ENCODE measurements around the gene PRSS1. TPM values are rescaled to one million over a fixed set of nuclear protein-coding genes. Genes with fewer than 3 reads are reported as not detected.
A peak's percentile ranks its signal among the peaks of the same experiment; 100 is the strongest.
"Not testable (repeated sequence)": the region's sequence is repeated elsewhere in the genome, so short reads cannot be mapped to it uniquely, and the experiment has no call there.

PRSS1 gene
- polyA plus RNA-seq, 6 donors from 2014 or later, result 0.41 to 0.55 TPM; not detected in 4

DNA sequence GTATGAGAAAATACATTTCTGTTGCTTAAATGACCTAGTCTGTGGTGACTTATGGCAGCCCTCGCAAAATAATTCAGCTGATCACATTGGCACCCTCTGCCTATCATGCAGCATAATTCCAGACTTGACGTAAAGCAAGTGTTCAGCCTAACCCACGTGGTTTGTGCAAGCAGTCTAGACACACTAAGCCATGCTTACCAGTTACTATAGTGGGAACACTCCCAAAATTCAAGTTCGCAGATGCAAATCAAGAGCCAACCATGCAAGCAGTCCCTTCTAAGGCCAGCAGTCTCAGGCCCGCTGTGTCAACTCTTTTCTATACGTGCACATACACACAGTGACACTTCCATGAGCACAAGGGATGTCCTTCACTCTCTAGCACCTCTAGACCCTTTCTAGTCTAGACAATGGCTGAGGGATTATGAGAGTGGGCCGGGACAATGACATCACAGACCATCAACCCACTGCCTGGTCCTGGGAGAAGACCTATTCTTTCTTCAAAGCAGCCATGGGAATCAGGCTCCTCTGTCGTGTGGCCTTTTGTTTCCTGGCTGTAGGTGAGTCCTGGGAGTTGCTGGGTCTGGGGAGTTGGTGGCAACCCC lies 29.0 kb upstream of the PRSS1 start:
- Mint-ChIP-seq H3K27ac (peak overlapping the region in 1 of 6 donors; percentile 25), H3K4me1 (peaks cover 32 to 43% (median 32%) of the 10 kb centered on the region in 3 donors), H3K27me3 (peaks cover 42 to 44% (median 43%) of the 10 kb centered on the region in 3 donors), H3K9me3 (no peaks in the 10 kb centered on the region), H3K36me3 (peaks cover 5 to 7% of the 10 kb centered on the region in 2 donors), H3K4me3 (peak overlapping the region in 1 of 8 donors; percentile 53)
- DNase-seq (no peak), ATAC-seq (ENCODE audit: low read depth in 2 of 2) (no peak)

- Mint-ChIP-seq H3K27me3 (peaks cover 43 to 48% (median 44%) of the 10 kb centered on the region in 3 donors), H3K36me3 (peaks cover 5 to 7% of the 10 kb centered on the region in 2 donors), H3K9me3 (peaks cover 0 to 3% (median 0%) of the 10 kb centered on the region in 7 donors), H3K27ac (peak overlapping the region in 3 of 6 donors; percentile 25 to 88 (median 36)), H3K4me1 (peaks cover 32 to 43% (median 32%) of the 10 kb centered on the region in 3 donors), H3K4me3 (peak overlapping the region in 7 of 8 donors; percentile 24 to 78 (median 63))
- ATAC-seq (ENCODE audit: low read depth in 2 of 2), result peak; percentile 70 to 79
- DNase-seq, result no peak
Measured at GRCh38 chr7:142720986-142721385, 28.3 kb upstream of the PRSS1 start.

- peaks cover 0 to 3% (median 0%) of the 10 kb centered on the region in 7 donors for H3K9me3 Mint-ChIP-seq
- H3K27me3 Mint-ChIP-seq, result peaks cover 43 to 48% (median 47%) of the 10 kb centered on the region in 3 donors
- peaks cover 5 to 7% of the 10 kb centered on the region in 2 donors for H3K36me3 Mint-ChIP-seq
- peaks cover 21 to 31% (median 27%) of the 10 kb centered on the region in 3 donors for H3K4me1 Mint-ChIP-seq
- H3K27ac Mint-ChIP-seq, result no peak overlapping the region
- peak overlapping the region; percentile 38 to 81 (median 66) for H3K4me3 Mint-ChIP-seq
- DNase-seq (no peak), ATAC-seq (ENCODE audit: low read depth in 2 of 2) (no peak)
Measured at GRCh38 chr7:142722248-142722794, 27.0 kb upstream of the PRSS1 start.

GRCh38 chr7:142733271-142733670 lies 16.0 kb upstream of the PRSS1 start:
- Mint-ChIP-seq H3K27me3 (no peaks in the 10 kb centered on the region), H3K9me3 (peaks cover 0 to 7% (median 3%) of the 10 kb centered on the region in 7 donors), H3K4me3 (peak overlapping the region in 1 of 8 donors; percentile 25), H3K4me1 (peaks cover 12 to 14% (median 13%) of the 10 kb centered on the region in 3 donors), H3K36me3 (no peaks in the 10 kb centered on the region), H3K27ac (no peak overlapping the region)
- no peak for DNase-seq
- peak; percentile 27 to 32 for ATAC-seq (ENCODE audit: low read depth in 2 of 2)

GRCh38 chr7:142739923-142740492 lies 9.3 kb upstream of the PRSS1 start:
- H3K4me3 Mint-ChIP-seq, result peak overlapping the region in 6 of 8 donors; percentile 34 to 87 (median 62)

DNA sequence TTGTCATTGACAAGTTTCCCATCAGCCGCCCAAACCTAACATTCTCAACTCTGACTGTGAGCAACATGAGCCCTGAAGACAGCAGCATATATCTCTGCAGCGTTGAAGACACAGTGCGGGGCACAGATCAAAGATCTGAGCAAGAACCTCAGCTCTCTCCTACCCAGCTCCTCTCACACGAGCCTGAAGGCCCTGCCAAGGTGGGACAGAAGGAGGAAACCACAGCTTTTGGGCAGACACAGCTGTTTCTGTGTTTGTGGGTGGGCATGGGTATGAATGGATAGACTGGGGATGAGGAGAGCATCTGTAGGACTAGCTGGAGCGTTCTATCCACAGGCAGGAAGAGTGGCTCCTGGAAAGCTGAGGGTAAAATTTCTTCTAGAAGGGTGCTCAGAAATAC lies 8.5 kb upstream of the PRSS1 start:
- no peaks in the 10 kb centered on the region for H3K27me3 Mint-ChIP-seq
- DNase-seq (no peak), ATAC-seq (ENCODE audit: low read depth in 2 of 2) (no peak)
- H3K27ac Mint-ChIP-seq, result peak overlapping the region in 5 of 6 donors; percentile 11 to 81 (median 58)
- H3K4me1 Mint-ChIP-seq, result peaks cover 34 to 37% (median 36%) of the 10 kb centered on the region in 3 donors
- H3K4me3 Mint-ChIP-seq, result peak overlapping the region in 3 of 8 donors; percentile 14 to 40 (median 15)
- H3K36me3 Mint-ChIP-seq, result no peaks in the 10 kb centered on the region
- no peaks in the 10 kb centered on the region for H3K9me3 Mint-ChIP-seq

More at GRCh38 chr7:142739923-142740492, 9.3 kb upstream of the PRSS1 start:
- H3K27me3 Mint-ChIP-seq, result no peaks in the 10 kb centered on the region
- no peaks in the 10 kb centered on the region for H3K9me3 Mint-ChIP-seq
- DNase-seq (peak; percentile 61), ATAC-seq (ENCODE audit: low read depth in 2 of 2) (peak; percentile 99)
- peaks cover 34 to 37% (median 36%) of the 10 kb centered on the region in 3 donors for H3K4me1 Mint-ChIP-seq
- peak overlapping the region in 5 of 6 donors; percentile 13 to 85 (median 54) for H3K27ac Mint-ChIP-seq
- no peaks in the 10 kb centered on the region for H3K36me3 Mint-ChIP-seq

GRCh38 chr7:142741932-142742331 lies 7.3 kb upstream of the PRSS1 start:
- not testable (repeated sequence) for DNase-seq; ATAC-seq (ENCODE audit: low read depth in 2 of 2); H3K36me3 Mint-ChIP-seq; H3K27me3 Mint-ChIP-seq; H3K9me3 Mint-ChIP-seq
- Mint-ChIP-seq H3K4me3 (peak overlapping the region in 1 of 8 donors; percentile 45), H3K4me1 (peaks cover 34 to 43% (median 36%) of the 10 kb centered on the region in 3 donors), H3K27ac (peak overlapping the region in 2 of 6 donors; percentile 6 to 86)

GRCh38 chr7:142745091-142745635 lies 4.1 kb upstream of the PRSS1 start:
- no peak for ATAC-seq (ENCODE audit: low read depth in 2 of 2)
- Mint-ChIP-seq H3K4me3 (no peak overlapping the region), H3K9me3 (no peaks in the 10 kb centered on the region)

DNA sequence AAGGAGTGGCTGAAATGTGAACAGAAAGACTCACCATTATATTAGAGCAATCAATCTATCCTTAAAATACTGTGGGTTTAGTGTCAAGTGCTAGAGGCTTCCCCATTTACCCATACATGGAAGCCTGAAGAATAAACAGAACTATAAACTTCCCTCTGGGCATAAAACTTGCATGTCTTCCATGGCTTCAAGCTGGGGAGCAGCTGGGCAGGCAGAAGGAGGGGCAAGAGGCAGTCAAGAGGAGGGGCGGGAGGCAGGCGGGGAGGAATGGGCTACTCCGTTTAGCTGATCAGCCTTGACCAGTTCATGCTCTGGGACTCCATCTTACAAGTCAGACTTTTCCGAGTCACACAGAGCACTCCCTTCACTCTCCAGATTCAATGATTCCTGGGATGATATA lies 3.5 kb upstream of the PRSS1 start:
- Mint-ChIP-seq H3K9me3 (no peaks in the 10 kb centered on the region), H3K27ac (no peak overlapping the region), H3K4me3 (no peak overlapping the region), H3K4me1 (peaks cover 10 to 20% (median 15%) of the 10 kb centered on the region in 3 donors), H3K27me3 (peaks cover 0 to 5% (median 0%) of the 10 kb centered on the region in 3 donors), H3K36me3 (no peaks in the 10 kb centered on the region)
- DNase-seq (no peak), ATAC-seq (ENCODE audit: low read depth in 2 of 2) (no peak)

More at GRCh38 chr7:142745091-142745635, 4.1 kb upstream of the PRSS1 start:
- Mint-ChIP-seq H3K36me3 (no peaks in the 10 kb centered on the region), H3K4me1 (peaks cover 16 to 25% (median 21%) of the 10 kb centered on the region in 3 donors), H3K27ac (no peak overlapping the region), H3K27me3 (peaks cover 0 to 5% (median 0%) of the 10 kb centered on the region in 3 donors)
- DNase-seq, result no peak

DNA sequence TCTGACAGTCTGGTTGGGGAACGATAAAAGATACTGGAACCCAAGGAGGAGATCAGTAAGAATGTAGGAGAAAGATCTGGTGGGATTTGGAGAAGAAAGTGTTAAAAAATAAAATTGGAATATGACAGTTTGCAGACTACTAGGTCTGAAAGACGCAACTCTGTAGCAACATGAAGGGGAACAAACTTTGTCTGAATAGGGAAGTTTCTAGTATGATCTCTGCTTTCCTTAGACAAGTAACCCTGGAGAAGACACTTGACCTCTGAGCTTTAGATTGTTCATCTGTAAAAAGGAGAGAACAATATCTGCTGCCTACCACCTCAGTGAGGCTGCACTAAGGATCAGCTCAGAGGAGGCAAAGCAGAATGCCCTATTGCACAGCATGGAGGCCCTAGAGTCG lies 3.0 kb upstream of the PRSS1 start:
- peaks cover 0 to 5% (median 0%) of the 10 kb centered on the region in 3 donors for H3K27me3 Mint-ChIP-seq
- H3K27ac Mint-ChIP-seq, result no peak overlapping the region
- peaks cover 5 to 16% (median 10%) of the 10 kb centered on the region in 3 donors for H3K4me1 Mint-ChIP-seq
- no peak overlapping the region for H3K4me3 Mint-ChIP-seq
- no peaks in the 10 kb centered on the region for H3K9me3 Mint-ChIP-seq
- DNase-seq (no peak), ATAC-seq (ENCODE audit: low read depth in 2 of 2) (no peak)
- no peaks in the 10 kb centered on the region for H3K36me3 Mint-ChIP-seq

DNA sequence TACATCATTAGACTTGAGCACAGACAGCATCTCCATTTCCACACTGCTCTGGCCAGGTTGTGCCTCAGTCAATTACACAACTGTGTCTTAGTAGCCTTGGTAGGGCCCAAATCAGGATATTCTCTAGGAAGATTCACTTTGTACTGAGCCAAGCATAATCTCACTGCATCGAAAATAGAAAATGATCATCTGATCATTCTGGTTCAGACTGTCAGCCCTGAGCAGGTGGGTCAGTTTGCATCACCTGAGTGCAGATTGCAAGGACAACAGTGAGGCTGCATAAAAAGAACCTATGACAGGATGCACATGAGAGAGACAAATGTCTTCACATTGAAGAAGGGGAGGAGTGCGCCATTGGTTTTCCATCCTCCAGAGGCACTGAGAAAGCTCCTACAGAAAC lies 862 bp upstream of the PRSS1 start:
- H3K9me3 Mint-ChIP-seq, result not testable (repeated sequence)
- H3K27ac Mint-ChIP-seq, result peak overlapping the region in 1 of 6 donors; percentile 42

GRCh38 chr7:142750321-142750938 lies 1.2 kb downstream of the PRSS1 start:
- ATAC-seq (ENCODE audit: low read depth in 2 of 2) (no peak), DNase-seq (no peak)
- H3K4me1 Mint-ChIP-seq, result peaks cover 0 to 10% (median 0%) of the 10 kb centered on the region in 3 donors
- H3K36me3 Mint-ChIP-seq, result no peaks in the 10 kb centered on the region
- H3K4me3 Mint-ChIP-seq, result no peak overlapping the region
- H3K27ac Mint-ChIP-seq, result peak overlapping the region in 1 of 6 donors; percentile 54
- H3K9me3 Mint-ChIP-seq, result no peaks in the 10 kb centered on the region
- H3K27me3 Mint-ChIP-seq, result peaks cover 0 to 5% (median 0%) of the 10 kb centered on the region in 3 donors

More for the DNA sequence above, 862 bp upstream of the PRSS1 start:
- not testable (repeated sequence) for H3K4me3 Mint-ChIP-seq; DNase-seq; ATAC-seq (ENCODE audit: low read depth in 2 of 2); H3K27me3 Mint-ChIP-seq; H3K36me3 Mint-ChIP-seq
- H3K4me1 Mint-ChIP-seq, result peaks cover 0 to 10% (median 0%) of the 10 kb centered on the region in 3 donors

All from naive B cell (primary cell).